Measurements from ENCODE around the gene BCKDHA. TPM values are rescaled to one million over a fixed set of nuclear protein-coding genes. Genes with fewer than 3 reads are reported as not detected.

BCKDHA gene
- total and polyA plus RNA-seq, 4 donors: 19.7 to 54.5 (median 39.0) TPM

DNA sequence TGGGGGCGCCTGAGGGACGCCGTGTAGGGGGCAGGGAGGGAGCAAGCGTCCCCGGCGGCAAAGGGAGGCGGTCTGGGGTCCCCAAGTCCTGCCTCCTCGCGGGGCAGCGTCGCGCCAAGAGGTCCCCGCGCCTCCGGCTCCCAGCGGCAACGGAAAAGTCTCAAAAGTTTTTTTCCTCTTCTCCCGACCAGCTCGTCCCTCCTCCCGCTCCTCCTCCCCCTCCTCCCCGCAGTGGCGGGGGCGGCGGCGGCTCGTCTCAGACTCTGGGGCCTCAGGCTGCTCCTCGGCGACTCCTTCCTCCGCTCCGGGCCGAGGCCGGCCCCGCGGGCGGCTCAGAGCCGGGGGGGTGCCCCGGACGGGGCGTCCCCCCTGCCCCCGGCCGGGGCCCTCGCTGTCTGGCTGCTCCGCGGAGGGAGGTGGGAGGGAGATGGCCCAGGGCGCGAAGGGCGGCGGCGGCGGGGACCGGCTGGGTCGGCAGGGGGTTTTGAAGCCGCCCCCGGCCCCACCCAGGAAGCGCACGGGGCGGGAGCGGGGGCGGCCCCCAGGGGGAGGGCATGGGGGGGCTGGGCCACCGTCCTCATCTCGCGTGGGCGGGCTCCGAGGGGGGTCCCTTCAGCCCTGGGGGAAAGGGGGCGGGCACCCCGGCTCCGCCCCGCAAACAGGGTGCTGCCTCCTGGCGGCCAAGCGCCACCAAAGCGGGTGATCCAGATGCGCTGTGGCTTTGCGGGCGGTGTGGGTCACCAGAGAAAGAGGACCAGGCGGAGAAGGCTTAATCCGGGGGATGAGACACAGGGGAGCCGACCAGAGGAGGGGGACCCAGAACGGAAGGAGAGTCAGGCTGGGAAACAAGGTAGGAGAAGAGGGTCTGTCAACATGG lies 43.9 kb upstream of the BCKDHA start, which contains the start of gene TGFB1:
Gene TGFB1 (minus strand): TSS at position 457 of the 877 bp plus-strand sequence. CDS start 878 bp downstream, outside the sequence.
- H3K27ac ChIP-seq (ENCODE audit: low read depth in 1 of 2, low read length in 1 of 2): peak within 1 kb of the TSS; percentile 83 to 85
- no peaks in the 10 kb centered on the region for H3K36me3 ChIP-seq (ENCODE audit: control insufficient read depth in 4 of 4, insufficient read depth in 4 of 4, low read length in 4 of 4)
- H3K4me1 ChIP-seq (ENCODE audit: control insufficient read depth in 5 of 5, insufficient read depth in 5 of 5, low read length in 5 of 5): peaks cover 0 to 32% (median 9%) of the 10 kb centered on the region in 5 donors
- DNase-seq (peak; percentile 77 to 86 (median 85)), ATAC-seq (ENCODE audit: insufficient read depth, low FRiP score) (peak; percentile 81)
- 1% methylated on average over 39 to 78 of the region's 78 CpGs for WGBS, 2 donors
- peak within 1 kb of the TSS; percentile 12 to 74 for H3K9ac ChIP-seq (ENCODE audit: insufficient read depth in 1 of 2, low read length in 2 of 2)
- peak within 1 kb of the TSS; percentile 85 for H3K4me3 ChIP-seq
- TF ChIP-seq, protein P1, sequence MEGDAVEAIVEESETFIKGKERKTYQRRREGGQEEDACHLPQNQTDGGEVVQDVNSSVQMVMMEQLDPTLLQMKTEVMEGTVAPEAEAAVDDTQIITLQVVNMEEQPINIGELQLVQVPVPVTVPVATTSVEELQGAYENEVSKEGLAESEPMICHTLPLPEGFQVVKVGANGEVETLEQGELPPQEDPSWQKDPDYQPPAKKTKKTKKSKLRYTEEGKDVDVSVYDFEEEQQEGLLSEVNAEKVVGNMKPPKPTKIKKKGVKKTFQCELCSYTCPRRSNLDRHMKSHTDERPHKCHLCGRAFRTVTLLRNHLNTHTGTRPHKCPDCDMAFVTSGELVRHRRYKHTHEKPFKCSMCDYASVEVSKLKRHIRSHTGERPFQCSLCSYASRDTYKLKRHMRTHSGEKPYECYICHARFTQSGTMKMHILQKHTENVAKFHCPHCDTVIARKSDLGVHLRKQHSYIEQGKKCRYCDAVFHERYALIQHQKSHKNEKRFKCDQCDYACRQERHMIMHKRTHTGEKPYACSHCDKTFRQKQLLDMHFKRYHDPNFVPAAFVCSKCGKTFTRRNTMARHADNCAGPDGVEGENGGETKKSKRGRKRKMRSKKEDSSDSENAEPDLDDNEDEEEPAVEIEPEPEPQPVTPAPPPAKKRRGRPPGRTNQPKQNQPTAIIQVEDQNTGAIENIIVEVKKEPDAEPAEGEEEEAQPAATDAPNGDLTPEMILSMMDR (IDR thresholded peaks at IDR 0.05; ENCODE audit: control extremely low read depth, extremely low read depth): peak; percentile 74
- H3K27me3 ChIP-seq (ENCODE audit: control insufficient read depth in 3 of 3, insufficient read depth in 3 of 3, low read length in 2 of 3): peaks cover 0 to 15% (median 0%) of the 10 kb centered on the region in 3 donors
- H3K9me3 ChIP-seq (ENCODE audit: control insufficient read depth in 4 of 4, insufficient read depth in 3 of 4, low read length in 3 of 4): peaks cover 0 to 2% (median 0%) of the 10 kb centered on the region in 4 donors

DNA sequence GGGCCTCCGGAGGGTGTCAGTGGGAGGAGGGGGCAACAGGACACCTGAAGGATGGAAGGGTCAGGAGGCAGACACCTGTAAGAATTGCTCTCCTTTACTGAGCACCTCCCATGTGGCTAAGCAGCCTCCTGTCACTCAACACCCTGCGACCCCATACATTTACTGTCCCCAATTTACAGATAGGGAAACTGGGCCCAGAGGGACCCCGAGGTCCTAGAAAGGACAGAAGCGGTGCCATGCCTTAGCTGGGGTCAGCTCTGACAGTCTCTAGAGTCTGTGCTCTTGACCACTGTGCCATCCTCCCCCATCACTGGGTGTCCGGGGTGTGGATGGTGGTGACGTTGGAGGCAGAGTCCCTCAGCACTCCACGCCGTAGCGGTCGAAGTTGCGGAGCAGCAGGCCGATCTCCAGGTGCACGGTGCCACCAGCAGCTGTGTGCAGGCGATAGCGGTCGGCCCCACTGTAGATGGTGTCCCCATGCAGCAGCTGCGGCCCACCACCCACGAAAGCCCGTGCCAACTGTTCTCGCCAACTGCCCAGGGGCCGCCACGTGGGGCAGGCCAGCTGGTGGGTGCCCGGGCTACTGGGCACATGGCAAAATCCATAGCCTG lies 43.2 kb upstream of the BCKDHA start:
- 92% methylated on average over 22 to 23 of the region's 23 CpGs for WGBS, 2 donors
- Histone ChIP-seq H3K9ac (ENCODE audit: insufficient read depth in 1 of 2, low read length in 2 of 2) (peak overlapping the region; percentile 12 to 74), H3K27ac (ENCODE audit: low read depth in 1 of 2, low read length in 1 of 2) (no peak overlapping the region), H3K36me3 (ENCODE audit: control insufficient read depth in 4 of 4, insufficient read depth in 4 of 4, low read length in 4 of 4) (no peaks in the 10 kb centered on the region), H3K4me3 (no peak overlapping the region), H3K9me3 (ENCODE audit: control insufficient read depth in 4 of 4, insufficient read depth in 3 of 4, low read length in 3 of 4) (peaks cover 0 to 2% (median 0%) of the 10 kb centered on the region in 4 donors), H3K27me3 (ENCODE audit: control insufficient read depth in 3 of 3, insufficient read depth in 3 of 3, low read length in 2 of 3) (peaks cover 0 to 15% (median 0%) of the 10 kb centered on the region in 3 donors), H3K4me1 (ENCODE audit: control insufficient read depth in 5 of 5, insufficient read depth in 5 of 5, low read length in 5 of 5) (peaks cover 0 to 32% (median 9%) of the 10 kb centered on the region in 5 donors)
- TF ChIP-seq, protein P1 (IDR thresholded peaks at IDR 0.05; ENCODE audit: control extremely low read depth, extremely low read depth): no peak
- DNase-seq (no peak), ATAC-seq (ENCODE audit: insufficient read depth, low FRiP score) (no peak)

DNA sequence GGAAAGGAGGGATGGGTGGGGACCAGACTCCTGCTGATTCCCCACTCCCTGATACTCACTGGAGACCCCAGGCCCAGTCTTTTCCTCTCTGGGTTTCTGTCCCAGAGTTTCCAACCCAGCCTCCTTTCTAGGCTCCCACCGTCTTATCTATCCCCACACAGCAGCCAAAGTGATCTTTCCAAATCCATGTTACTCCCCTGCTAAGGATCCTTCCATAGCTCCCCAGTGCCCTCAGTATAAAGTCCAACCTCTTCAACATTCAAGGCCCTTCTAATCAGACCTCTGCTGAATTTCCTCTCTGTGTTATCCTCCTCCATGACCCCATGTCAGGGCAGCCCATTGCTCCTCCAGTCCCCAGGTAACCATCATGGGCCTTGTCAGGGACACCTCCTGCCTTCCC lies 42.6 kb upstream of the BCKDHA start:
- Histone ChIP-seq H3K9ac (ENCODE audit: insufficient read depth in 1 of 2, low read length in 2 of 2) (no peak overlapping the region), H3K36me3 (ENCODE audit: control insufficient read depth in 4 of 4, insufficient read depth in 4 of 4, low read length in 4 of 4) (no peaks in the 10 kb centered on the region), H3K27ac (ENCODE audit: low read depth in 1 of 2, low read length in 1 of 2) (peak overlapping the region in 1 of 2 donors; percentile 68), H3K4me1 (ENCODE audit: control insufficient read depth in 5 of 5, insufficient read depth in 5 of 5, low read length in 5 of 5) (peaks cover 0 to 32% (median 9%) of the 10 kb centered on the region in 5 donors), H3K9me3 (ENCODE audit: control insufficient read depth in 4 of 4, insufficient read depth in 3 of 4, low read length in 3 of 4) (peaks cover 0 to 2% (median 0%) of the 10 kb centered on the region in 4 donors), H3K27me3 (ENCODE audit: control insufficient read depth in 3 of 3, insufficient read depth in 3 of 3, low read length in 2 of 3) (peaks cover 0 to 15% (median 0%) of the 10 kb centered on the region in 3 donors), H3K4me3 (no peak overlapping the region)
- DNase-seq (no peak), ATAC-seq (ENCODE audit: insufficient read depth, low FRiP score) (no peak)
- WGBS, 2 donors: 82 to 100% methylated on average over 1 of the region's 1 CpG
- TF ChIP-seq, protein P1 (IDR thresholded peaks at IDR 0.05; ENCODE audit: control extremely low read depth, extremely low read depth): no peak
